PC-3 (cell line): Measurements from ENCODE around the gene DCAKD. TPM values are rescaled to one million over a fixed set of nuclear protein-coding genes. Genes with fewer than 3 reads are reported as not detected.

Experiments
- ATAC-seq: fragments of 200-7000 bp; cut with Tn5 transposase; 2 replicates; pipeline ENCODE4 v1.9.1; 2020; ENCODE audit warnings: mild to moderate bottlenecking, moderate library complexity
- BruUV-seq: library from RNA; stranded (reverse); fragments of 400-500 nt; replicated peaks from 2 replicates; lab custom pipeline; 2021; lab: Mats Ljungman, UMichigan
- CTCF ChIA-PET: fragments of 300-600 bp; sonication (Branson Sonifier 250); formaldehyde crosslinking; loops from one replicate; lab custom pipeline; 2022; ENCODE audit warnings: antibody characterized with exemption; lab: Charles Lee
- POLR2A ChIA-PET: fragments of 300-600 bp; sonication (Branson Sonifier 250); formaldehyde crosslinking; loops from one replicate; lab custom pipeline; 2022; ENCODE audit warnings: antibody characterized with exemption; ENCODE audit not compliant: unreplicated experiment; lab: Charles Lee
- DNase-seq: peaks from one replicate; pipeline ENCODE4 v3.0.0-alpha.2; 2015
- H2AFZ ChIP-seq: fragments of 300-600 bp; sonication (generic); 2 replicates; pipeline ENCODE4 v1.6.0; 2016; ENCODE audit warnings: antibody characterized with exemption, low read length
- H3F3A ChIP-seq: fragments of 300-600 bp; sonication (generic); one replicate; pipeline ENCODE4 v1.6.0; 2017; ENCODE audit warnings: antibody characterized with exemption, low read length, control low read depth, mild to moderate bottlenecking; ENCODE audit not compliant: unreplicated experiment
- H3K27ac ChIP-seq: fragments of 300-600 bp; sonication (generic); 2 replicates; pipeline ENCODE4 v1.5.1; 2016; ENCODE audit warnings: mild to moderate bottlenecking, low read length
- H3K27me3 ChIP-seq: fragments of 300-600 bp; sonication (generic); 2 replicates; pipeline ENCODE4 v1.6.1; 2016; ENCODE audit warnings: low read length, mixed read lengths
- H3K36me3 ChIP-seq: fragments of 300-600 bp; sonication (generic); 2 replicates; pipeline ENCODE4 v1.6.1; 2016; ENCODE audit warnings: low read depth, mixed run types, low read length, mixed read lengths
- H3K4me1 ChIP-seq: fragments of 300-600 bp; sonication (generic); 2 replicates; pipeline ENCODE4 v1.5.1; 2016; ENCODE audit warnings: low read length; ENCODE audit not compliant: insufficient read depth
- H3K4me2 ChIP-seq: fragments of 300-600 bp; sonication (generic); 2 replicates; pipeline ENCODE4 v1.6.0; 2016; ENCODE audit warnings: low read length
- H3K4me3 ChIP-seq: fragments of 300-600 bp; sonication (generic); 2 replicates; pipeline ENCODE4 v1.5.1; 2016; ENCODE audit warnings: mild to moderate bottlenecking, low read length, mixed read lengths
- H3K79me2 ChIP-seq: fragments of 300-600 bp; sonication (generic); 2 replicates; pipeline ENCODE4 v1.6.1; 2017; ENCODE audit warnings: low read length, mixed read lengths
- H3K9ac ChIP-seq: fragments of 300-600 bp; sonication (generic); 2 replicates; pipeline ENCODE4 v1.6.0; 2016; ENCODE audit warnings: mild to moderate bottlenecking, low read length
- H3K9me2 ChIP-seq: fragments of 300-600 bp; sonication (generic); replicated peaks from 2 replicates; pipeline ENCODE4 v1.6.1; 2016; ENCODE audit warnings: mixed run types, low read length, mixed read lengths
- H3K9me3 ChIP-seq: fragments of 300-600 bp; sonication (generic); 2 replicates; pipeline ENCODE4 v1.6.1; 2016; ENCODE audit warnings: low read length, mixed read lengths
- H4K20me1 ChIP-seq: fragments of 300-600 bp; sonication (generic); 2 replicates; pipeline ENCODE4 v1.6.1; 2016; ENCODE audit warnings: low read length, mixed read lengths
- CTCF ChIP-seq: fragments of 300-600 bp; sonication (generic); conservative IDR thresholded peaks from 2 replicates; pipeline ENCODE4 v1.5.1; 2017; ENCODE audit warnings: antibody characterized with exemption, low read depth, mild to moderate bottlenecking, low read length
- EZH2 ChIP-seq: fragments of 300-600 bp; sonication (generic); IDR thresholded peaks from one replicate; pipeline ENCODE4 v1.6.1; 2017; ENCODE audit warnings: antibody characterized with exemption, mild to moderate bottlenecking, low read length; ENCODE audit not compliant: unreplicated experiment
- EZH2phosphoT487 ChIP-seq: fragments of 300-600 bp; sonication (generic); IDR thresholded peaks from 2 replicates; pipeline ENCODE4 v1.6.1; 2018; ENCODE audit warnings: mild to moderate bottlenecking, antibody characterized with exemption, low read length, borderline replicate concordance
- intact Hi-C: fragments of 100-400 bp; cut with micrococcal nuclease; formaldehyde crosslinking; loops from 2 replicates; pipeline ENCODE4 v1.9.0; 2023
- total RNA-seq: library from RNA; depleted of rRNA; stranded (reverse); fragments of >200 nt; gene quantifications from 2 replicates; pipeline ENCODE4 v1.2.3, GENCODE V29; 2014

Gene DCAKD
- total RNA-seq, 1 experiment from 2014 or later, result 56.2 TPM

DNA sequence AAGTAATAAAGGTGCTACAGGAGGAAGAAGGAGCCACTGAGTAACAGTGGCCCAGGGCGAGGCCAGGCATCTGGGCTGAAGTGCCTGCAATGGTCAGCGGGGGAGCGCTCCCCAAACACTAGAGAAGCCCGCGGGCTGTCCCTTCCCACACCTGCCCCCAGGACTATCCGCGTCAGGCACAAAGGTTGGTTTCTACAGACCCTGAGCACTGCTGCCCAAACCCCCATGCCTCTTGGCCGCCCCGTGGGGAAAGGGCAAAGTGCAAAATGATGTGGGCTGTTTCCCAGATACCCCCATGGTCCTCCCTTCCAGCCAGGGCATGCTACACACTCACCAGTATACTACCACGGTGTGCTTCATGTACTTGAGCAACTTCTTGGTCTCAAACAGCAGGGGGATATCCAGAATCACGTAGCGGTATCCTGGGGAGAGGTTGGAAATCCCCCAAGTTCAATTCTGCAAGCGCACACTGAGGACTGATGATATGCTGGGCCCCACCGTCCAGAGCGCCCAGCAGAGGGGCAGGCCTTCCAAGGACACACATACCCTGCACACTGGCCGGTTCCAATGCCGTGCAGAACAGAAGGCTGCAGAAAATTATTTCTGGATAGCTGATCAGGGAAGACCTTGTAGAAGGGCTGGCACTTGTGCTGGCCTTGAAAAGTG is 21.5 kb downstream of the DCAKD start:
- H3K9me2 ChIP-seq, result no peaks in the 10 kb centered on the region
- no peak overlapping the region for H2AFZ ChIP-seq
- TF ChIP-seq EZH2phosphoT487 (no peak), EZH2 (no peak), CTCF (no peak)
- H3K9ac ChIP-seq, result no peak overlapping the region
- intact Hi-C loops, result no loop called here
- POLR2A ChIA-PET, result no interaction called here
- H3K79me2 ChIP-seq, result no peaks in the 10 kb centered on the region
- CTCF ChIA-PET, result no interaction called here
- BruUV-seq, result no TSS peak
- no peak for ATAC-seq
- no peak overlapping the region for H3K27ac ChIP-seq
- H3K4me3 ChIP-seq, result no peak overlapping the region
- no peaks in the 10 kb centered on the region for H3F3A ChIP-seq
- H3K9me3 ChIP-seq, result no peaks in the 10 kb centered on the region
- DNase-seq, result no peak
- peaks cover 19% of the 10 kb centered on the region; the same call in 1 of the 2 replicates for H3K36me3 ChIP-seq
- no peaks in the 10 kb centered on the region for H3K27me3 ChIP-seq
- no peaks in the 10 kb centered on the region for H3K4me1 ChIP-seq
- no peaks in the 10 kb centered on the region for H4K20me1 ChIP-seq
- H3K4me2 ChIP-seq, result no peak overlapping the region

GRCh38 chr17:45029096-45029495 is 22.3 kb downstream of the DCAKD start:
- Histone ChIP-seq H3K27me3 (no peaks in the 10 kb centered on the region), H3K27ac (no peak overlapping the region), H3K4me1 (no peaks in the 10 kb centered on the region), H3F3A (no peaks in the 10 kb centered on the region), H3K9me3 (no peaks in the 10 kb centered on the region), H3K36me3 (peaks cover 19% of the 10 kb centered on the region; the same call in 1 of the 2 replicates), H3K79me2 (no peaks in the 10 kb centered on the region), H3K9me2 (no peaks in the 10 kb centered on the region), H2AFZ (no peak overlapping the region), H3K4me2 (no peak overlapping the region), H3K4me3 (no peak overlapping the region), H4K20me1 (no peaks in the 10 kb centered on the region), H3K9ac (no peak overlapping the region)
- ChIA-PET CTCF (no interaction called here), POLR2A (no interaction called here)
- no peak for ATAC-seq
- intact Hi-C loops, result no loop called here
- no TSS peak for BruUV-seq
- TF ChIP-seq CTCF, result no peak
- TF ChIP-seq EZH2phosphoT487, result no peak
- TF ChIP-seq EZH2, result no peak
- no peak for DNase-seq

- BruUV-seq, result no TSS peak
- ATAC-seq, result no peak
- Histone ChIP-seq H3K9me2 (no peaks in the 10 kb centered on the region), H3K9ac (no peak overlapping the region), H3K4me1 (peaks cover 19% of the 10 kb centered on the region; the same call in 1 of the 2 replicates), H3K36me3 (no peaks in the 10 kb centered on the region), H3K27me3 (no peaks in the 10 kb centered on the region), H3K9me3 (no peaks in the 10 kb centered on the region), H3K27ac (no peak overlapping the region), H3K4me2 (no peak overlapping the region), H3K4me3 (no peak overlapping the region), H3F3A (no peaks in the 10 kb centered on the region), H4K20me1 (no peaks in the 10 kb centered on the region), H2AFZ (no peak overlapping the region), H3K79me2 (no peaks in the 10 kb centered on the region)
- no peak for TF ChIP-seq EZH2
- no peak for TF ChIP-seq EZH2phosphoT487
- no peak for TF ChIP-seq CTCF
- intact Hi-C loops, result loop anchor here (1.0 to 5.0 kb wide), 3 partner anchors 102 to 120 kb away; partner anchors contain the start of gene PLCD3
- ChIA-PET POLR2A (no interaction called here), CTCF (interaction anchor here (0.5 to 4.9 kb wide), 5 partner anchors 28 to 113 kb away, joined by 4 to 45 read pairs (median 6); partner anchors contain the start of genes C1QL1 and DCAKD)
- DNase-seq, result no peak
Measured at GRCh38 chr17:45022655-45023339, 28.6 kb downstream of the DCAKD start.
